ENCODE measurements around the gene EIF6. TPM values are rescaled to one million over a fixed set of nuclear protein-coding genes. Genes with fewer than 3 reads are reported as not detected.

EIF6 gene
- polyA plus RNA-seq, 3 donors = 94.3 to 222 (median 190) TPM

GRCh38 chr20:35292504-35293285 lies 8.1 kb upstream of the EIF6 start:
- Histone ChIP-seq H4K20me1 (ENCODE audit: insufficient read depth, low read length) (no peaks in the 10 kb centered on the region), H3K79me2 (ENCODE audit: insufficient read depth, low read length) (no peaks in the 10 kb centered on the region), H3K9ac (ENCODE audit: insufficient read depth, low read length, poor library complexity, severe bottlenecking) (no peak overlapping the region), H3K36me3 (replicated peaks in 1 of 2; ENCODE audit: control insufficient read depth in 1 of 2, insufficient read depth in 2 of 2, low read length in 2 of 2) (no peaks in the 10 kb centered on the region), H2AFZ (ENCODE audit: insufficient read depth, low read depth, low read length, poor library complexity, severe bottlenecking) (no peak overlapping the region), H3K4me3 (replicated peaks in 1 of 3; ENCODE audit: low read depth in 2 of 3, low read length in 3 of 3) (no peak overlapping the region), H3K27me3 (ENCODE audit: control insufficient read depth in 2 of 2, insufficient read depth in 2 of 2, low read length in 2 of 2) (no peaks in the 10 kb centered on the region), H3K4me2 (replicated peaks; ENCODE audit: extremely low read depth, low read length, poor library complexity, severe bottlenecking) (no peak overlapping the region), H3K4me1 (ENCODE audit: control insufficient read depth in 1 of 2, insufficient read depth in 2 of 2, low read length in 2 of 2) (no peaks in the 10 kb centered on the region), H3K27ac (ENCODE audit: low read depth in 1 of 2, low read length in 2 of 2) (no peak overlapping the region), H3K9me3 (replicated peaks in 1 of 2; ENCODE audit: control insufficient read depth in 1 of 2, insufficient read depth in 1 of 2, low read length in 2 of 2) (no peaks in the 10 kb centered on the region)
- H3K4me3 Mint-ChIP-seq = no peak overlapping the region
- intact Hi-C loops (cut with micrococcal nuclease) = no loop called here
- no peak overlapping the region for H3K27ac Mint-ChIP-seq
- no peak for TF ChIP-seq CTCF (IDR thresholded peaks at IDR 0.05)
- peaks cover 2 to 10% (median 7%) of the 10 kb centered on the region in 3 donors for H3K27me3 Mint-ChIP-seq (ENCODE audit: low read depth in 3 of 3)
- WGBS (ENCODE audit: insufficient coverage) = 86% methylated on average over 16 of the region's 23 CpGs
- no peaks in the 10 kb centered on the region for H3K36me3 Mint-ChIP-seq
- H3K4me1 Mint-ChIP-seq = no peaks in the 10 kb centered on the region
- peaks cover 0 to 3% (median 0%) of the 10 kb centered on the region in 7 donors for H3K9me3 Mint-ChIP-seq
- no peak for DNase-seq

GRCh38 chr20:35291654-35292503 lies 7.3 kb upstream of the EIF6 start, which contains the start of gene FAM83C:
Gene FAM83C (minus strand): TSS chr20:35292425. CDS start chr20:35292304, 121 bp downstream.
- no peak within 1 kb of the TSS for H3K4me2 ChIP-seq (replicated peaks; ENCODE audit: extremely low read depth, low read length, poor library complexity, severe bottlenecking)
- no peak within 1 kb of the TSS for H3K27ac Mint-ChIP-seq

More at GRCh38 chr20:35291654-35292503, 7.3 kb upstream of the EIF6 start, which contains the start of gene FAM83C:
- Mint-ChIP-seq H3K4me3 (no peak within 1 kb of the TSS), H3K4me1 (no peaks in the 10 kb centered on the region), H3K9me3 (peaks cover 0 to 3% (median 0%) of the 10 kb centered on the region in 7 donors), H3K36me3 (no peaks in the 10 kb centered on the region), H3K27me3 (ENCODE audit: low read depth in 3 of 3) (peaks cover 2 to 10% (median 5%) of the 10 kb centered on the region in 3 donors)
- no peak within 1 kb of the TSS for H3K4me3 ChIP-seq (replicated peaks in 1 of 3; ENCODE audit: low read depth in 2 of 3, low read length in 3 of 3)
- no peak within 1 kb of the TSS for H3K27ac ChIP-seq (ENCODE audit: low read depth in 1 of 2, low read length in 2 of 2)
- H4K20me1 ChIP-seq (ENCODE audit: insufficient read depth, low read length) = no peaks in the 10 kb centered on the region
- no peak within 1 kb of the TSS for H2AFZ ChIP-seq (ENCODE audit: insufficient read depth, low read depth, low read length, poor library complexity, severe bottlenecking)
- H3K4me1 ChIP-seq (ENCODE audit: control insufficient read depth in 1 of 2, insufficient read depth in 2 of 2, low read length in 2 of 2) = no peaks in the 10 kb centered on the region
- WGBS (ENCODE audit: insufficient coverage) = 90% methylated on average over 39 of the region's 40 CpGs
- no peaks in the 10 kb centered on the region for H3K79me2 ChIP-seq (ENCODE audit: insufficient read depth, low read length)
- H3K27me3 ChIP-seq (ENCODE audit: control insufficient read depth in 2 of 2, insufficient read depth in 2 of 2, low read length in 2 of 2) = no peaks in the 10 kb centered on the region
- DNase-seq = no peak
- H3K36me3 ChIP-seq (replicated peaks in 1 of 2; ENCODE audit: control insufficient read depth in 1 of 2, insufficient read depth in 2 of 2, low read length in 2 of 2) = no peaks in the 10 kb centered on the region
- no peak for TF ChIP-seq CTCF (IDR thresholded peaks at IDR 0.05)
- H3K9me3 ChIP-seq (replicated peaks in 1 of 2; ENCODE audit: control insufficient read depth in 1 of 2, insufficient read depth in 1 of 2, low read length in 2 of 2) = no peaks in the 10 kb centered on the region
- no peak within 1 kb of the TSS for H3K9ac ChIP-seq (ENCODE audit: insufficient read depth, low read length, poor library complexity, severe bottlenecking)
- intact Hi-C loops (cut with micrococcal nuclease) = no loop called here
